ENCODE measurements around the gene KLHL22. TPM values are rescaled to one million over a fixed set of nuclear protein-coding genes. Genes with fewer than 3 reads are reported as not detected.

KLHL22 gene
- total RNA-seq, 4 donors from 2014 or later: 12.4 to 49.8 (median 42.4) TPM

- TF ChIP-seq, protein P1, sequence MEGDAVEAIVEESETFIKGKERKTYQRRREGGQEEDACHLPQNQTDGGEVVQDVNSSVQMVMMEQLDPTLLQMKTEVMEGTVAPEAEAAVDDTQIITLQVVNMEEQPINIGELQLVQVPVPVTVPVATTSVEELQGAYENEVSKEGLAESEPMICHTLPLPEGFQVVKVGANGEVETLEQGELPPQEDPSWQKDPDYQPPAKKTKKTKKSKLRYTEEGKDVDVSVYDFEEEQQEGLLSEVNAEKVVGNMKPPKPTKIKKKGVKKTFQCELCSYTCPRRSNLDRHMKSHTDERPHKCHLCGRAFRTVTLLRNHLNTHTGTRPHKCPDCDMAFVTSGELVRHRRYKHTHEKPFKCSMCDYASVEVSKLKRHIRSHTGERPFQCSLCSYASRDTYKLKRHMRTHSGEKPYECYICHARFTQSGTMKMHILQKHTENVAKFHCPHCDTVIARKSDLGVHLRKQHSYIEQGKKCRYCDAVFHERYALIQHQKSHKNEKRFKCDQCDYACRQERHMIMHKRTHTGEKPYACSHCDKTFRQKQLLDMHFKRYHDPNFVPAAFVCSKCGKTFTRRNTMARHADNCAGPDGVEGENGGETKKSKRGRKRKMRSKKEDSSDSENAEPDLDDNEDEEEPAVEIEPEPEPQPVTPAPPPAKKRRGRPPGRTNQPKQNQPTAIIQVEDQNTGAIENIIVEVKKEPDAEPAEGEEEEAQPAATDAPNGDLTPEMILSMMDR (IDR thresholded peaks at IDR 0.05; ENCODE audit: low read depth): no peak
Measured at GRCh38 chr22:20449819-20450550, 45.6 kb downstream of the KLHL22 start.

- TF ChIP-seq, protein P1 (IDR thresholded peaks at IDR 0.05; ENCODE audit: low read depth): no peak
Measured at GRCh38 chr22:20448630-20449029, 47.0 kb downstream of the KLHL22 start.

GRCh38 chr22:20446383-20446970, 49.1 kb downstream of the KLHL22 start:
- TF ChIP-seq, protein P1 (IDR thresholded peaks at IDR 0.05; ENCODE audit: low read depth): no peak

DNA sequence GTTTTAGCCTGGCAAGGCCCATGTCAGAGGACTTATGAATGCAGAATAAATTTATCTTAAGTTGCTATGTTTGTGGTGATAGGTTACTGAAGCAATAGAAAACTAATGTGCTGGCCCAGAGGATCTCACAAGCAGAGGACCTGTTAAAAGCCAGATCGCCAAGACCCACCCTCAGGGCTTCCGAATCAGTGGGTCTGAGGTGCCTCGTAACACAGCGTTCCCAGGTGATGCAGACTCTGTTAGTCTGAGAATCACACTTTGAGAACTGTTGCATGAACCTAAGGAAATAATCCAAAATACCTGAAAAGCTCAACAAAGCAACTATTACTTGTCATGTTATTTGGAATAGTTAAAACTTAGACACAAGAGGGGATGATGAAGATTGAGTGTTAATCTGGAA, 51.3 kb downstream of the KLHL22 start:
- TF ChIP-seq, protein P1 (IDR thresholded peaks at IDR 0.05; ENCODE audit: low read depth): no peak

DNA sequence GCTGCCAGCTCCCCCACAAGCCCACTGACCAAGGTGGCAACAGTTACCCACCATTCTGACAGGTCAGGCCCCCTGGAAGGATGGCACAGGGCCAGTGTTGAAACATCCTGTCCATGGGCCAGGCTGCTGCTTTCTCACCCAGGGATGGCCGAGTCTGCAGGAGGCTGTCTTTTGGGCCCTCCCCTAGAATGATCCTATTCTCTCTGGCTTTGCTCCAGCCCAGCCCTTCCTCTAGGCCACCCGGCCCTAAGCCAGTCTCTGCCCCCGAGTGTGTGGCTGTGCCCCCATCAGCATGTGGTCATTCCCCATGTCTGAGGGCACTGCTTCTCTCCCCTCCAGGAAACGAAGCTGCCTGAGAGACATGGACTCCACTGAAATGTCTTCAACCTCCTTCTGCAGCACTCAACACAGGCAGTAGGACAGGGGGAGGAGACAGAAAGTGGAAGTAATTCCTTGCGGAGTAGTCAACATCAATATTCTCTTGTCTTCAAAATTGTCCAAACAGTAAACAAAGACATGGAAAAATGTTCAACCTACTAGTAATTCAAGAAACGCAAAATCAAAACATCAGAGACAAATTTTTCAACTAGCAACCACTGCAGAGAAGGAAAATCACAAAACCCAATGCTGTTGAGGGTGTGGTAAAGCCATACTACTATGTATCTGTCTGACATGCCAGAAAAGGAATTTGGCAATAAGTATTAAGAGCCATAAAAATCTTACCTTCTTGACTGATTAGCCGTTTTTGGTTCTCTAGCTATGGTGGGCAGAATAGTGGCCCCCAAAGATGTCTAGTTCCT, 52.9 kb downstream of the KLHL22 start:
- TF ChIP-seq, protein P1 (IDR thresholded peaks at IDR 0.05; ENCODE audit: low read depth): no peak

DNA sequence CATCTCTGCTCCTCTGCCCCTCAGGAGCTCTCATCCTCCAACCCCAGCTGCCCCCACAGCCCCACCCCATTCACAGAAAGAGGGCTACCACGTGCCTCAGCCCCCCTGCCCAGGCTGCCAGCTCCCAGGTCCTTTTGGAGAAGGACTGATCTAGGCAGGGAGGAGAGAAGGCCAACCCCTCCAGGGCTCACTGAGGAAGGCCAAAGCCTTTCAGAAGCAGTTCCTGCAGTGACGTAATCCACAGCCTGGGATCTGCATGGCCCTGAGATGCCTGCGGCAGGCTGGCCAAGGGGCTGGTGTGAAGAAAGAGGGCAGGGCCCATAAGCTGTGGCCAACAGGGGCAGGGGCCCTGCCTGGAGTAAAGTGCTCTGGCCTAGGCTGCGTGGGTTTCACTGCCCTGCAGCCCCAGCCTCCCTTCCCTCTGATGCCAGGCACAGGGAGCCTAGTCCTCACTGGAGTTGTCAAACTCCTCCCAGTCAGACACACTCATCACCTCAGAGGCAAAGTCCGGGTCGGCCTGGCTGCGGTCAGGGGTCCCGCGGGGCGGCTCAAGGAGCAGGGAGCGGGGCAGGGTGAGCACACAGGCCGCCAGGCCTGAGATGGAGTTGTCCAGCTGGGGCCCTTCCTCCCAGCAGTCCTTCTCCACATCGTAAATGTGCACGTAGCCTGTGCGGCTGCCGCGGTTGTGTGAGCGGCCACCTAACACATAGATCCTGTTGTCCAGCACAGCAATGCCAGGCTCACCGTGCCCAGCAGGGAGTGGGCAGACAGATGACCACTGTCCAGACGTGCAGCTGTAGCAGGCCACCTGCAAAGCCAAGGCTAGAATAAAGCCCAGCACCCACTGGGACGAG, 53.7 kb downstream of the KLHL22 start:
- TF ChIP-seq, protein P1 (IDR thresholded peaks at IDR 0.05; ENCODE audit: low read depth): no peak

Measured in subcutaneous adipose tissue (tissue), 4 donors.